B cell (primary cell): ENCODE results near the gene TRHDE. TPM values are rescaled to one million over a fixed set of nuclear protein-coding genes. Genes with fewer than 3 reads are reported as not detected.

Source experiments
- ATAC-seq: fragments of 200-7000 bp; cut with Tn5 transposase; one replicate; pipeline ENCODE4 v1.10.0; 2021; ENCODE audit warnings: low read depth, mild to moderate bottlenecking, moderate number of reproducible peaks, moderate library complexity
- CTCF ChIA-PET: fragments of 350-600 bp; sonication (Branson Sonifier 250); formaldehyde crosslinking; loops from one replicate; lab custom pipeline; 2021; ENCODE audit warnings: antibody characterized with exemption, inconsistent platforms; lab: Charles Lee
- POLR2A ChIA-PET: fragments of 350-600 bp; sonication (Branson Sonifier 250); formaldehyde crosslinking; loops from one replicate; lab custom pipeline; 2021; ENCODE audit warnings: antibody characterized with exemption; lab: Charles Lee
- DNase-seq: peaks from one replicate; pipeline ENCODE4 v3.0.0; 2013
- H2AFZ ChIP-seq: 2 replicates; pipeline ENCODE4 v1.6.1; 2012; ENCODE audit warnings: mild to moderate bottlenecking, low read depth, low read length; ENCODE audit not compliant: insufficient read depth, poor library complexity, severe bottlenecking
- H3K27ac ChIP-seq, 2 donors: 1 replicate in 1 of 2; 2 replicates in 1 of 2; pipeline ENCODE4 v1.5.1; 2012 to 2013; ENCODE audit warnings: low read length in 2 of 2, mild to moderate bottlenecking in 2 of 2, moderate library complexity in 1 of 2
- H3K27me3 ChIP-seq, 4 experiments: fragments of 200-600 bp in 1 of 4; sonication (generic) in 1 of 4; replicated peaks in 1 of 4; 1 replicate in 2 of 4; 2 replicates in 2 of 4; pipeline versions ENCODE4 v1.6.1 to v1.7.0; 2013 to 2016; ENCODE audit warnings: low read length in 3 of 4, mild to moderate bottlenecking in 2 of 4, mixed read lengths in 1 of 4, moderate library complexity in 1 of 4; ENCODE audit not compliant: insufficient read depth in 4 of 4, control insufficient read depth in 3 of 4; ENCODE audit errors: control extremely low read depth in 1 of 4
- H3K36me3 ChIP-seq, 2 experiments: replicated peaks in 1 of 2; 1 replicate in 1 of 2; 2 replicates in 1 of 2; pipeline versions ENCODE4 v1.6.1 to v1.7.1; 2013; ENCODE audit warnings: low read length in 1 of 2; ENCODE audit not compliant: insufficient read depth in 2 of 2, control insufficient read depth in 1 of 2; ENCODE audit errors: control extremely low read depth in 1 of 2, extremely low read depth in 1 of 2
- H3K4me1 ChIP-seq, 2 donors: fragments of 200-600 bp in 1 of 2; sonication (generic) in 1 of 2; 1 replicate in 1 of 2; 2 replicates in 1 of 2; pipeline versions ENCODE4 v1.5.1 to v1.6.1; 2013 to 2017; ENCODE audit warnings: low read length in 2 of 2; ENCODE audit not compliant: control insufficient read depth in 2 of 2, insufficient read depth in 2 of 2
- H3K4me2 ChIP-seq: replicated peaks from 2 replicates; pipeline ENCODE3; 2012; ENCODE audit warnings: mild to moderate bottlenecking, low read depth, low read length; ENCODE audit not compliant: poor library complexity, severe bottlenecking
- H3K4me3 ChIP-seq, 5 experiments: fragments of 200-600 bp in 1 of 5; sonication (generic) in 1 of 5; 1 replicate in 3 of 5; 2 replicates in 2 of 5; pipeline versions ENCODE4 v1.5.1 to v1.7.0; 2011 to 2016; ENCODE audit warnings: low read length in 4 of 5, mild to moderate bottlenecking in 4 of 5, low read depth in 2 of 5, control low read depth in 1 of 5, moderate library complexity in 1 of 5; ENCODE audit not compliant: insufficient read depth in 1 of 5; ENCODE audit errors: control extremely low read depth in 1 of 5, extremely low read depth in 1 of 5
- H3K79me2 ChIP-seq: fragments of 200-600 bp; sonication (generic); one replicate; pipeline ENCODE4 v1.6.0; 2016; ENCODE audit warnings: low read length; ENCODE audit not compliant: control insufficient read depth, insufficient read depth
- H3K9ac ChIP-seq: fragments of 200-600 bp; sonication (generic); 2 replicates; pipeline ENCODE4 v1.6.1; 2017; ENCODE audit warnings: mild to moderate bottlenecking, low read length, moderate library complexity
- H3K9me3 ChIP-seq, 3 donors: one replicate each; pipeline versions ENCODE4 v1.6.1 to v1.7.1; 2013; ENCODE audit warnings: low read length in 2 of 3; ENCODE audit not compliant: control insufficient read depth in 2 of 3, insufficient read depth in 1 of 3; ENCODE audit errors: control extremely low read depth in 1 of 3
- H4K20me1 ChIP-seq: 2 replicates; pipeline ENCODE4 v1.6.0; 2012; ENCODE audit warnings: mild to moderate bottlenecking, low read length; ENCODE audit not compliant: insufficient read depth, control insufficient read depth, poor library complexity, severe bottlenecking
- H3K27ac Mint-ChIP-seq: one replicate; pipeline ENCODE4 v1.8.0; 2021; ENCODE audit warnings: mixed read lengths
- H3K27me3 Mint-ChIP-seq: one replicate; pipeline ENCODE4 v1.8.0; 2021; ENCODE audit warnings: mixed read lengths
- H3K4me1 Mint-ChIP-seq: one replicate; pipeline ENCODE4 v1.8.0; 2021; ENCODE audit warnings: mixed read lengths
- H3K4me3 Mint-ChIP-seq: one replicate; pipeline ENCODE4 v1.8.0; 2021; ENCODE audit warnings: mixed read lengths
- H3K9me3 Mint-ChIP-seq: one replicate; pipeline ENCODE4 v1.8.0; 2022; ENCODE audit warnings: mixed read lengths; ENCODE audit not compliant: insufficient read depth
- CTCF ChIP-seq: fragments of 200-600 bp; IDR thresholded peaks from one replicate; pipeline ENCODE4 v1.8.0; 2022; ENCODE audit warnings: antibody characterized with exemption, mild to moderate bottlenecking
- EZH2 ChIP-seq: IDR thresholded peaks from 2 replicates; pipeline ENCODE4 v1.6.1; 2012; ENCODE audit warnings: borderline replicate concordance, low read depth, mild to moderate bottlenecking, moderate library complexity, low read length; ENCODE audit not compliant: insufficient read depth, poor library complexity, severe bottlenecking
- whole genome bisulfite sequencing: methylation state at CpG from one replicate; pipeline ENCODE4 v1.1.5; 2013; ENCODE audit warnings: missing lambda C conversion rate; ENCODE audit not compliant: insufficient coverage; 5-methylcytosine and 5-hydroxymethylcytosine counted together
- intact Hi-C: fragments of 100-400 bp; cut with micrococcal nuclease; formaldehyde crosslinking; loops from one replicate; pipeline ENCODE4 v1.10.0; 2022
- polyA plus RNA-seq: library from polyadenylated mRNA; depleted of rRNA; stranded (reverse); fragments of >200 nt; gene quantifications from 2 replicates; pipeline ENCODE4 v1.2.3, GENCODE V29; 2012
- total RNA-seq, 2 donors: library from RNA; stranded (reverse); fragments of 120-200 nt in 1 of 2; gene quantifications; 1 replicate in 1 of 2; 2 replicates in 1 of 2; pipeline versions ENCODE4 v1.2.3 to v1.2.4, GENCODE V29; 2013 to 2022

The TRHDE gene
- total and polyA plus RNA-seq, 2 donors (not counting 1 experiment from before 2014, with no cell fraction given): not detected

- no CpG with 5 or more reads among the region's 1 CpG for WGBS
- CTCF ChIA-PET: no interaction called here
- H2AFZ ChIP-seq: no peak overlapping the region
- no peaks in the 10 kb centered on the region for H3K36me3 ChIP-seq
- no peak overlapping the region for H3K4me2 ChIP-seq
- no peak for ATAC-seq
- Mint-ChIP-seq H3K27me3 (no peaks in the 10 kb centered on the region), H3K9me3 (peaks cover 5% of the 10 kb centered on the region), H3K4me1 (no peaks in the 10 kb centered on the region), H3K4me3 (no peak overlapping the region), H3K27ac (no peak overlapping the region)
- H3K9ac ChIP-seq: no peak overlapping the region
- H4K20me1 ChIP-seq: no peaks in the 10 kb centered on the region
- H3K4me3 ChIP-seq: no peak overlapping the region
- H3K79me2 ChIP-seq: no peaks in the 10 kb centered on the region
- H3K27ac ChIP-seq: no peak overlapping the region
- H3K9me3 ChIP-seq: no peaks in the 10 kb centered on the region
- intact Hi-C loops: no loop called here
- H3K4me1 ChIP-seq: no peaks in the 10 kb centered on the region
- no peaks in the 10 kb centered on the region for H3K27me3 ChIP-seq
- DNase-seq: no peak
- POLR2A ChIA-PET: no interaction called here
- TF ChIP-seq CTCF: no peak
- TF ChIP-seq EZH2: no peak
Observed at GRCh38 chr12:72236071-72236705, 36.0 kb upstream of the TRHDE start.

- Mint-ChIP-seq H3K9me3 (peaks cover 5% of the 10 kb centered on the region), H3K27ac (no peak overlapping the region), H3K4me3 (no peak overlapping the region), H3K27me3 (no peaks in the 10 kb centered on the region), H3K4me1 (no peaks in the 10 kb centered on the region)
- Histone ChIP-seq H3K4me2 (no peak overlapping the region), H3K27me3 (no peaks in the 10 kb centered on the region), H3K27ac (no peak overlapping the region), H3K9ac (no peak overlapping the region), H3K4me1 (no peaks in the 10 kb centered on the region), H2AFZ (no peak overlapping the region), H3K36me3 (no peaks in the 10 kb centered on the region), H3K79me2 (no peaks in the 10 kb centered on the region), H4K20me1 (no peaks in the 10 kb centered on the region), H3K4me3 (no peak overlapping the region), H3K9me3 (no peaks in the 10 kb centered on the region)
- intact Hi-C loops: no loop called here
- no peak for DNase-seq
- ChIA-PET CTCF (no interaction called here), POLR2A (no interaction called here)
- WGBS: 67% methylated on average over 1 of the region's 3 CpGs
- ATAC-seq: no peak
- TF ChIP-seq EZH2 (no peak), CTCF (no peak)
Observed at GRCh38 chr12:72241552-72241951, 30.6 kb upstream of the TRHDE start.
